Endometrial microvascular endothelial cells (primary cell): ENCODE data around the gene SPOP. TPM values are rescaled to one million over a fixed set of nuclear protein-coding genes. Genes with fewer than 3 reads are reported as not detected.

Experiments
- in situ Hi-C: cut with HindIII; loops from 2 replicates; pipeline ENCODE4 v1.10.0; 2017; ENCODE audit warnings: low sequenced_read_pairs, low pct_unique_long_range_greater_than_20kb; ENCODE audit errors: inconsistent ontology term
- total RNA-seq: library from RNA; depleted of rRNA; stranded (reverse); fragments of >200 nt; gene quantifications from one replicate; pipeline ENCODE4 v1.2.3, GENCODE V29; 2015; ENCODE audit errors: inconsistent ontology term

SPOP gene
- total RNA-seq, 1 donor from 2014 or later = 61.5 TPM

- in situ Hi-C loops = no loop called here
Observed at GRCh38 chr17:49597436-49597835, 80.5 kb downstream of the SPOP start.

- in situ Hi-C loops = no loop called here
Observed at GRCh38 chr17:49596613-49597244, 81.2 kb downstream of the SPOP start.

- in situ Hi-C loops = no loop called here
Observed at GRCh38 chr17:49595980-49596379, 81.9 kb downstream of the SPOP start.

GRCh38 chr17:49595328-49595727, 82.6 kb downstream of the SPOP start:
- in situ Hi-C loops = no loop called here

- in situ Hi-C loops = no loop called here
Observed at GRCh38 chr17:49592263-49592662, 85.6 kb downstream of the SPOP start.

GRCh38 chr17:49590874-49591273, 87.0 kb downstream of the SPOP start:
- in situ Hi-C loops = no loop called here

GRCh38 chr17:49589577-49589927, 88.3 kb downstream of the SPOP start:
- in situ Hi-C loops = no loop called here

- in situ Hi-C loops = no loop called here
Observed at GRCh38 chr17:49588726-49589576, 88.9 kb downstream of the SPOP start.

GRCh38 chr17:49588312-49588711, 89.6 kb downstream of the SPOP start:
- in situ Hi-C loops = no loop called here

GRCh38 chr17:49587366-49588073, 90.4 kb downstream of the SPOP start:
- in situ Hi-C loops = no loop called here

- in situ Hi-C loops = no loop called here
Observed at GRCh38 chr17:49585422-49586027, 92.4 kb downstream of the SPOP start.

GRCh38 chr17:49583889-49584288, 94.0 kb downstream of the SPOP start:
- in situ Hi-C loops = no loop called here

GRCh38 chr17:49583226-49583625, 94.7 kb downstream of the SPOP start:
- in situ Hi-C loops = no loop called here

- in situ Hi-C loops = no loop called here
Observed at GRCh38 chr17:49582789-49583188, 95.1 kb downstream of the SPOP start.

- in situ Hi-C loops = no loop called here
Observed at GRCh38 chr17:49582055-49582722, 95.7 kb downstream of the SPOP start.

- in situ Hi-C loops = no loop called here
Observed at GRCh38 chr17:49581648-49581998, 96.3 kb downstream of the SPOP start.

- in situ Hi-C loops = no loop called here
Observed at GRCh38 chr17:49580981-49581647, 96.8 kb downstream of the SPOP start.

GRCh38 chr17:49580055-49580721, 97.7 kb downstream of the SPOP start:
- in situ Hi-C loops = no loop called here
